HG03354 (cell line): ENCODE measurements around the gene TSHZ2.

Source experiments
- ATAC-seq: cut with Tn5 transposase; IDR thresholded peaks from one replicate; pipeline ENCODE4 v1.9.1; 2021; ENCODE audit warnings: mild to moderate bottlenecking; ENCODE audit not compliant: unreplicated experiment, poor library complexity, severe bottlenecking

Gene TSHZ2

DNA sequence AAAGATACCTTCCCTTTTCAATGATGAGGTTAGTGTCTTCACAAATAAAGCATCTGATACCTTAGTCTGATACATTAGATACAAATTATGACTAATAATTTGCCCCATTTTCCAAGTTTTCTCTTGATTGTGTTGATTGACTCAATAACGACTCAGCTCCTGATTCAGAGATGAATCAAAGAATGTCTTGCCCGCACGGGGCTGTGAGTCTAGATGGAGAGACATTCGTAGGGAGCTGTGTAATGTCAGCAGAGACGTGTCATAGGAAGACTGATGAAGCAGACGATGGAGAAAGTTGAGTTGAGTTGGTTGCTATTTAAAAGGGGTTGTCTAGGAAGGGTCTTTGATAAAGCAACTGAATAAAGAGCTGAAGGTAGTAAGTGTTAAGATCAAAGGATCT, 78.2 kb downstream of the TSHZ2 start:
- no peak for ATAC-seq

DNA sequence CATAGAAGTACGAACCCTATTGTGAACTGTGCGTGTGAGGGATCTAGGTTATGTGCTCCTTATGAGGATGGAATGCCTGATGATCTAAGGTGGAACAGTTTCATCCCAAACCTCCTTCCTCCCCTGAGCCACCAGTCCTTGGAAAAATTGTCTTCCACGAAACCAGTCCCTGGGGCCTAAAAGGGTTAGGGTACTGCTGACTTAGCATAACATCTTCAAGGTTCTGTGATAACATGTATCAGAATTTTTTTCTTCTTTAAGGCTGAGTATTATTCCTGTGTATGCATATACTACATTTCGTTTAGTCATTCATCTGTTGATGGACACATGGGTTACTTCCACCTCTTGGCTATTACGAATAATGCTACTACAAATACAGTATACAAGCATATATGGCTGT, 80.2 kb downstream of the TSHZ2 start:
- ATAC-seq = no peak

DNA sequence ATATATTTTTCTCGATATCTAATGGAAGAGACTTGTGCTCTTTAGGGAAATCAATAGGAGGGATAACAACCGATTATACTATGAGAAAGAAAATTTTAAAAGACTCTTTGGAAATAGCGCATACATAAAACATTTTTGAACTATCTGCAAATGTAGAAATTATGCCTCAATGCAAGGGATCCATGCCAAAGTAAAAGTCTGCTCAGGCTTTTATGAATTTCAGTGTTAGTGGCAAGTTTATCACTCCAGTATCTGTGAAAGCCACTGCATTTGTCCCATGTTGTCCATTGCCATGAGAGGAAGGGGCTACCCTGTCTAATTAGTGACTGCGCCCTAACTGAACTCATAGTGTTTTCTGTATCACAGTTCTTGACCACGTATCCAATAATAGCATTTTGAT, 81.4 kb downstream of the TSHZ2 start:
- no peak for ATAC-seq

DNA sequence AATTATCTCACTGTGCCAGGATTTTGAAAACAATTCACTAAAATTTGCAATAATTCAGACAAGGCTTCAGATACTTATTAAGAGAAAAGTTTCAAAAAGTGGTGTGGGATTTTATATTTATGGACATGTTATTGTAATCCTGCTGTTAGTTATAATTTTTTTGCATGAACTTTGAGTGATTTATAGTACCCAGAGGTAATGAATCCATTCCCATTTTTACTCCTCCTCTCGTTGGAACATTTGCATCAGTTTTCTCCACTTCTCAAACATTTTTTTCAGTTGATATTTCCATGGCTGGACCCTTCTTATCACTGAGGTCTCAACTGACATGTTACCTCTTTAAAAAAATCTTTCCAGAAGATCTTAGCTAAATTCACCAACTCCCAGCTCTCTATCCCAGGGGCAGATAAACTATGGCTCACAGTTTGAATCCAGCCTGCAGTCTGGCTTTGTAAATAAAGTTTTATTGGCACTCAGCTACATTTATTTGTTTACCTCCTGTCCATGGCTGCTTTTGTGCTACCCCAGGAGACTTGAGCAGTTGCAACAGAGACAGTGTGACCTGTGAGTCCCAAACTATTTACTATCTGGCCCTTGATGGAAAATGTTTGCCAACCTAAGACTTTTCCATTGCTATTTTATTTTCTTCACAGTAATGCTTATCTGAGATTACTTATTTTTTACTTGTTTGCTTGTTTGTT, 83.4 kb downstream of the TSHZ2 start:
- no peak for ATAC-seq

DNA sequence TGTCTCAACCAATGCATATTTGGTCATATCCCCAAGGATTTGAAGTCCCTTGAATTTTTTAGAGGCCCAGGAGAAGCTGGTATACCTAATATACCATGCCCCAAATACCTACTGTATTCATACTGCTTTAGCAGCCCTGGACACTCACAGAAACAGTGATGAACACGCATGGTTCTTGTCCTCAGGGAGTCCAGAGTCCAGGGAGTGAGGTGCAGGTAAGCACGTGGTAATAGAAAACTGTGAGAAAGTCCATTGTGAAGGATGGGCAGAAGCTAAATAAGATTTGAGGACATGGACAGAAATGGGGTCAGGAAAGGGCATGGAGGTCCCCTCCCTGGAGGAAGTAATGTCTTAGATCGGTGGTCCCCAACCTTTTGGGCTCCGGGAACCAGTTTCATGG, 85.4 kb downstream of the TSHZ2 start:
- ATAC-seq = no peak

DNA sequence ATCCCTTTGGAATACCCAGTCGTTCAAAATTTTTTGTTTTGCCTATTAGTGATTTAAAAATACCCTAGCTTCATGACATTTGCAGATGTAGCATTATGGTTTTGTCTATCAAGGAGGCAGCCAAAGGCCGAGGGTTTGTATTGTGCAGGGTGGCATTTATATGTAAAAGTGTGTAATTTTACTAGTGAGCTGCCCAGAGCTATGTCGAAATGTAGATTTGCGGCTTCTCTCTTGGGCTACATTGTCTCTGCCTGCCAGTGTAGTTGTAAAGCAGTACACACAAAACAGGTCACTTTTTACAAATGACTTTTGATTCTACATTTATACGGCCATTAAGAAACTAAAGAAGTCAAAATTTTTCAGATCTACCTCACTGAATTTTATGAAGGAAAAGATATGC, 87.7 kb downstream of the TSHZ2 start:
- ATAC-seq = no peak

DNA sequence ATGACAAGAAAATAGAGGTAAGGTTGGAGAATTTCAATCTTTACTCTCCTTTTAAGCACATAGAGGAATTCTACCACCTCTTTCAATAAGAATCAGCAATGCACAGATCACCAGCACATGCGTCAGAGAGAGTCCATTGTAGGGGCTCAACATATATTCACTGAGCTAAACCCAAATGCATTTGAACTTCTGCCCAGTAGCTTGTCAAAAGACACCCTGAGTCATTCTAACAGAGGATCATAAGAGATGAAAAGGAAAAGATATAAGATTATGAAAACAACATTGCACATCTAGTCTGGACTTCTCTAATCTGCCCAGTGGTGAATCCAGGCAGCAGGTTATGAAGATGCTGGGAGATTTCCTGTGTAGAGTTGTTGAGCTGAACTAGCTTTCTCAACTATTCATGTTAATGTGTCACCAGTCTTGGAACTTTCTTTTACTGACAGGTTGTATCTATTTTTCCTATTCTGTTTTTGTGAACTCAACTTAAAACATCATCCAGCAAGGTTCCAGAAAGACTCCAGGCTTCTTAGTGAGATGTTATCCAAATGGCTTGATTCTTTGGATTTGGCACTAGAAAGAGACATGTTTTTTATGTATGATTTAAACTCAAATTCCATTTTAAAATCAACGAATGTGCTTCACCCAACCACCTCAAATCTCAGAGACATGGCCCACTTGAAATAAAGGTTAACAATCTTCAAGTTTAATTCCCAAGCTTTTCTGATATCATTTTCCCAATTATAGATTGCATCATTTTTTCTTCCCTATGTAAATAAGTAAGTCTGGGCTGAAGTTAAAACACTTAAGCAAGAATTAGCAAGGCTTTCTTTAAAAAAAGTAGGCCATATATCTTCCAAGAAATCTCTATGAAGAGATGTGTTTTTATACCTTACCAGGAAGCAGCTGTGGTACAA, 89.3 kb downstream of the TSHZ2 start:
- no peak for ATAC-seq

DNA sequence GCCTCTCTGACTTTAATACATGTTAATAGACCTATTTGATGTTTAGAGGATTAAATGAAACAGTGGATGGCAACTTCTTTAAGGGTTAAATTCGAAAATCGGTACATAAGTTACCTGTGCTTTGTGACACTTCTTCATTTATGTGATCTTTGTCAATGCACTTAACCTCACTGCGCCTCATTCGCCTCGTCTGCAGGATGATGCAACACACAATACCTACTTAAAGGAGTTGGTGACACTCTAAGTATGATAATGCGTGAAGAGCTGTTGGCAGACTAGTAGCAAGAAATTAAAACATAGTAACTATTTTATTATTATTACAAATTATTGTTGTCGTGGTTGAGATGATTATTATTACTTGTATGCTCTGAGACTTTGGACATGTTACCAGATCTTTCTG, 92.8 kb downstream of the TSHZ2 start:
- no peak for ATAC-seq

DNA sequence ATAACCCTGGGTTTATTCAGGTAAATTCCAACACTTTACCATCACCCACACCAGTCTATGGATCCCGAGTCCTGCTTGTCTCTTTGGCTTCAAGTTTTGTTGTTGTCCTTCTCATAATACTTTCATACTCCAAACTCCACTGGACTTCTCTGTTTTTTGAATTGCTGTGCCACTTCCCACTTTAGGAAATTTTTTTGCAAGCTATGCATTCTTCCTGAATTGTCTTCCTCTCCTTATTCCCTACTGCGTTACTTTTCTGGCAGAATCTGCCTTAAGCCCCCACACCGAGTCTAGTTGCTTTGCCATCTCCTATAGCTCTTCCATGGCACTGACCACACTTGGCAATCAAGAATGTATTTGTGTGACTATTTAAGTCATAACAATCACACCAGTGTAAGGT, 96.1 kb downstream of the TSHZ2 start:
- ATAC-seq = no peak

DNA sequence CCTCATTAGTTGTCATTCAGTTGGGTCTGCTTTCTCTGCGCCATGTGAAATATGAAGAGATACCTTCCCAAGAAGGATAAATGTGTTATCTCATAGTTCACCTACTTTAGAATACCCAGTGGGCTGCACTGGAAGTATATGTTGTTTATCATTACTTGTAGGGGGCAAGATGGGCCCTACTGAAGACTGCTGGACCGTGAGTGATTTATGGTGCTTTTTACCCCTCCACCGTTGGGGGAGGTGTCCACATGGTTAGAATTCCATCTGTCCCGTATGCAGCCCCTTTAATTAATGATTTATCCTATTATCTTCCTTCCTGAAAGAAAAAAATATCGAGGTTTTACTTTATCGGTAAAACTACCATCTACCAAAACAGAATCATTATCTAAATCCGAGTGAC, 97.0 kb downstream of the TSHZ2 start:
- ATAC-seq = no peak

DNA sequence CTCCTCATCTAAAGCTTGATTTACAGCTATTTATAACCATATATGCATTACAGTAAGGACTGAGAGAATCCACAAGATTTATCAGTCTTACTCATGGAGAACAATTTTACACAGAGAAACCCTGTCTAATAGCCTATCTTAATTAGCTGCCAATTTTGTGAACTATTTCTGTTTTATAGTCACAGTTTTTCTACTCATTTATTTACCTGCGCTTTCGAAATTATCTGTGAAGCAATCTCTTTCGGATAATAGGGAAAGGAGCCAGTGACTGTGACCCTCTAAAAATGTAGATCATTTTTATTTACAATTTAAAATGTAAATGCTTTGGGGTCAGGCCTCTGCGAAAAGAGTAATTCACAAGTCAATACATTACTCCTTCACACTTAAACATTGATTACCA, 98.1 kb downstream of the TSHZ2 start:
- no peak for ATAC-seq

DNA sequence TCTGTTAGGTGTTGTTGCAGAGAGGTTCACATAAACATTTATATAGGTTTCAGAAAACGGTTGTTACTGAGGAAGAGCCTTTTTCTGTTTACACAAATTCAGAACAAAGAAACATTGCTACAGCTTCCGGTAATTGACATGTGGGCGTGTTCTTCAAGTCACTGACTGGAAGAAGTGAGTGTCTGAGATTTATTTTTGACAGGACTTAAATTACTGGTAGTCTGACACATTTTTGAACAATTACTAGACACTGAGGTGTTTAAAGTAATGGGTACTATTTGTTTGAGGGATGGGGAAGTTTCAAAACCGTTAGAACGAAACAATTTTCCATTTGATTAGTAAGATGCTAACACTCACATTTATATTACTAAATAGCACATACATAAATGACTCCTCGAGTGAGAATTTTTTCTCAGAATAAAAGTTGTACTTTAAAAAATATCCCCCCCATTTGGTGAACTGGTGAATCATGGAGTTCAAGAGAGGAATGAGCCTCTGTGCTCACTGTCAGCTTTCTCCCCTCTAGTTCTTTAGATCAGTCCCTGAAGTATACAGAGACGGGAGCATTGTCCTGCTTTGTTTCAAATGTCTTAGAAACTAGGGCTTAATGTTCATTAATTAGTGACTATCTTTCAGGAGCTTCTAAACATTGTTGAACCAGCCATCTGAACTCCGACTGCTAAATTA, 98.7 kb downstream of the TSHZ2 start:
- no peak for ATAC-seq

DNA sequence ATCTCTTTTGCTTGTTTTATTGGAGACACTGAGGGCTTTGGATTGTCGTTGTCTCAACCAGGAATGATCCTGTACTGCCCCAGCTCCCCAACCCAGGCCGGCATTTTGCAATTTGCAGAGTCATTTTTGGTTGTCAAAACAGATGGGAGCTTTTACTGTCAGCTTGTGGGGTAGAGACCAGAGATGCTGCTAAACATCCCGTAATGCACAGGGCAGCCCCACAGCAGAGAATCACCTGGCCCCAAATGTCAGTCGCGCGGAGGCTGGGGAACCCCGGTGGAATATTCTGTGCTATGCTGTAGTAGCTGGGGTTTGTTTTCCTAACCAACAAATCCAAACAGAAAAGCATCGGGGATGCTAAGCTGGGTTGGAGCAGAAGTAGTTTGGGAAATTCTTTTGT, 99.7 kb downstream of the TSHZ2 start:
- ATAC-seq = no peak

DNA sequence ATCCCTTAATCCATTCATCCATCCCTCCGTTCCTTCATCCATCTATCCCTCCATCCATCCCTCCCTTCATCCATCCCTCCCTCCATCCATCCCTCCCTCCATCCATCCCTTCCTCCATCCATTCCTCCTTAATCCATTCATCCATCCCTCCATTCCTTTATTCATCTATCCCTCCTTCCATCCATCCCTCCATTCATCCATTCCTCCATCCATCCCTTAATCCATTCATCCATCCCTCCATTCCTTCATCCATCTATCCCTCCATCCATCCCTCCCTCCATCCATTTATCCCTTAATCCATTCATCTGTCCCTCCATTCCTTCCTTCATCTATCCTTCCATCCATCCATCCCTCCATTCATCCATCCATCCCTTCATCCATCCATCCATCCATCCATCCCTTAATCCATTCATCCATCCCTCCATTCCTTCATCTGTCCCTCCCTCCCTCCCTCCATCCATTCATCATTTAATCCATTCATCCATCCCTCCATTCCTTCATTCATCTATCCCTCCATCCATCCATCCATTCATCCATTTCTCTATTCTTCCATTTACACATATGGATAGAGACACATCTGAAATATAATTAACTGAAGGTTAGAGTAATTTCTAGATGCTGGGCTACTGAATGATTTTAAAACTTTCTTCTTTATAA, 100.9 kb downstream of the TSHZ2 start:
- ATAC-seq = no peak

DNA sequence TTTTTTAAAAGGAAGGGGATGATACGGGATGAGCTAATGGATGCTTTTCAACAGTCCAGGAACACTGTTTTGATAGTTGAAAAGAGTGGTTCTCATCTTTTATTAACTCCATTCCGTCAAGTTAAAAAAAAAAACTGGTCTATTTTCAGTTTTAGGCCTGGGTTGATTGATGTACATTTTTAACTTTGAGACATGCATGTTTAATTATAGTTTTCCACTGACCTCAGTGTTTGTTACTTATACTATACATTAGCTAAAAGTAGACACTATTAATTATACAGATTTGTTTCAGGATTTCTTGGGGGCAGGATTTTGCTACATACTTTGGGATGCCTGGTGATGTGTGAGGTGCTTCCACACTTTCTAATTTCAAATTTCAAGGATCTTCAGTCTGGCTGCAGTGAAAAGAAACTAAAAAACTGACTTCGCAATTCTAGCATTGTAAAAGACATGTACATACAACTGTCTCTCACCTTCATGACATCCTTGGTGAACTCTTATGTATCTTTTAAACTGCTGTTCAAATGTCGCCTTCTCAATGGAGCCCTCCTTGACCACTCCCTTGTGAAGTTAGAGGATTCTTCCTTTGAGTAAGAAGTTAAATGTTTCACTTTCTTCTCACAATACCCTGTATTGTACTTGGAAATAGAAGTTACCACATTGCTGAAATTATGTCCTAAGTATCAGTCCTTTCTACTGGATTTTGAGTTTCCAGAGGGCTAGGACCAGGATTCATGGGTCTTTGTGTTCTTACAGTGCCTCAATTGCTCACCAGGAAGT, 101.7 kb downstream of the TSHZ2 start:
- no peak for ATAC-seq

DNA sequence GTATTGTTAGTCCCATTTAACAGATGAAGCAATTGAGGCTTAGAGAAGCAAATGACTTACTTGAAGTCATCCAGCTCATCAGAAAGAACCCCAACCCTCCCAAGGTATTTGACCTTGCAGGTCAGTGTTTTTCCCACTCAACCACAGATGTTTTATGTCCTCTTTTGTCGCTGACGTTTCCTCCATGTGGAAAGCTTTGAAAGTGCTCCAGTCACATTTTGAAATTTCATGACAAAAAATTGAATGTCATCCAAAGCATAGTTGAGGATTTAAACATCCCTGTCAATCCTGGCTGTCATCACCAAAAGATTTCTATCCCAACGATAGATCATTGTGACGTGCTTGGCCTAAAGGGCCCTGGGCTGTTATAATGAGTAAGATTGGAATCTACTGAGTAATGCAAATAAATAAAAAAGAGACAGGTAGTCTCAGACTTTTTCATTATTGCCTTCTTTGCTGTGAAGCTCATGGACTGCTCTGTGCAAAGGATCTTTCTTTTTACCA, 102.7 kb downstream of the TSHZ2 start:
- ATAC-seq = no peak

DNA sequence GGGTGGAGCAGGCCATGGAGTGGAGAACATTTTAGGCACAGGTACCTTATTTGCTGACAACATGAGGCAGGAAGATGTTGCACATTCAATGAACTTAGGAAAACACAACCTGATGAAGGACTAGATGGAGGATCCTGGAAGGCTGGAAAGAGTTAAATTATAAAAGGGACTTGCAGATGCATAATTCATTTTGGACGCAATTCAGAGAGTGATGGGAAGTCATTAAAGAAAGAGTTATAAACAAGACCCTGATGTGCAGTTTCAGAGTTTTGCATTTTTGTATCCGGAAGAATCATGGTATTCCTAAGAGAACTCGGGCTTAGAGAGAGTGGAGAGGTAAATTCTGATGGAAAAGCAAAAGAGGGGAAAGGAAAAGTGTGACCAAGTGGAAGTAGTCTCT, 104.5 kb downstream of the TSHZ2 start:
- ATAC-seq = no peak

DNA sequence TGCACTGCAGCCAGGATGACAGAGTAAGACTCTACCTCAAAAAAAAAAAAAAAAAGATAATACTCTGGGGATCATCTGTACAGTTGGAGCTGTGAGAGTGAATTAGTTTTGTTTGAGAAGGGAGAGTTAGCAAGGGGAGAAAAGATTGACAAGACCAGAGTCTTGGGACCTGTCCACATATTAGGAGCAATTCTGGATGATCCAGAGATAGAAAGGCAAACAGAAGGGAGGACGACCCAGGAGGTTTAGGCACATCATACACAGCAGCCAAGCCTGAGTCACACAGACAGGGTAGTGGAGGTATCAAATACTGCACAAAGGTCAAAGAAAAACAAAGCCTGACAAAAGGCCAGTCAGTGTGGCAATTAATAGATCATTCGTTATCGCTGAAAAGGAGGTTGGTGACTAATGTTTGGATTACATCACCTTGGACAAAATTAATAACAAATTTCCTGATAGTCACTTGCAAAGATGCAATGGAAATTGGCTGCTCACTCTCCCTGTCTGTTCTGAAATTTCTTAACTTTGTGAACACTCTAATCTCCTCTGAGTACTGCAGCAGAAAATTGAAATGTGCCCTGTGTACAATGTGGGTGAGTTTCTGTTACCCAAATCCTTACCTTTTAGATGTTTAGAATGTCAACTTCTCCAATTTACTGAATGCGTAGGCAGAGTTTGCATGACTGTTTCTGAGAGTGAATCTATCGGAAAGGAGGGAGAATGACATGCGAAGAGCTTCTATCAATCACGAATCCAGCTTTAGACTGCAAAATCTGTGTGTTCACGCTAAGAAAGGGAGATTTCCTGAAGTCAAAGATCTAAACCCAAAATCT, 105.4 kb downstream of the TSHZ2 start:
- ATAC-seq = no peak
